ENCODE measurements around the gene SCP2D1. TPM values are rescaled to one million over a fixed set of nuclear protein-coding genes. Genes with fewer than 3 reads are reported as not detected.

The SCP2D1 gene
- total RNA-seq, 2 donors from 2014 or later: not detected

DNA sequence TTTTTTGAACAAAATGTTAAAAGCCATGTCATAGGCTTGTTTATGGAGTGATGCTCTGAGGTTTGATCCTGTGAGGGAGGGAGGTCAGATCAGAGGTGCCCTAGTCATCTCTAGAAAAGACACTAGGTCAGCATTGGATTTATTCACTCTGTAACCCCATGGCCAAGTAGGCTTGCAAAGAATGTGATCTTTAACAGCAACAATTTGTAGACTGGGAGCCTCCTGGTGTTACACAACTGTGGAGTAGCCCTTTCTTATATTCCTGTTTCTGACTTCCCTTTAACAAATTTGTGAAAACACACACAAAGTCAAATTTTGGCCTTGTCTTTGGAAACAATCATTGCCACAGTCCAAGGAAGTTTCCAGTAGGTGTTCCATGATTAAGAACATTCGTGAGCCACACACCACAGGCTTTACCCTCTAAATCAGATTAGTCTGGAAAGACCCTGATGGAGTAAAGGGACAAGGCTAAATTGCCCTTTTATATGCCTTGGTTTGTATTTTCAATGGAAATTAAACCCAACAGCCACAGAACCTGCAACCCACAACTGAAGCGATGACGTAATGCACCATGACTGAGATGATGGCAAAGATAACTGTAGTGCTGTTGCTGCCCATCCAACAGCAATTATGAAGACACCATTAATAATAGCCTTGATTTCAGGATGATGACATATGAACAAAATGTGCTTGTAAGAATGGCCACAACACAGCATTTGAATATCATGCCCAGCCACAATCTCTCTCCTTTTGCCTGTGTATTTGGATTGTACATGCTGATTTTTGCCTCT lies 22.1 kb downstream of the SCP2D1 start:
- no peaks in the 10 kb centered on the region for H3K36me3 ChIP-seq
- H3K27me3 ChIP-seq: no peaks in the 10 kb centered on the region
- TF ChIP-seq, protein P1, sequence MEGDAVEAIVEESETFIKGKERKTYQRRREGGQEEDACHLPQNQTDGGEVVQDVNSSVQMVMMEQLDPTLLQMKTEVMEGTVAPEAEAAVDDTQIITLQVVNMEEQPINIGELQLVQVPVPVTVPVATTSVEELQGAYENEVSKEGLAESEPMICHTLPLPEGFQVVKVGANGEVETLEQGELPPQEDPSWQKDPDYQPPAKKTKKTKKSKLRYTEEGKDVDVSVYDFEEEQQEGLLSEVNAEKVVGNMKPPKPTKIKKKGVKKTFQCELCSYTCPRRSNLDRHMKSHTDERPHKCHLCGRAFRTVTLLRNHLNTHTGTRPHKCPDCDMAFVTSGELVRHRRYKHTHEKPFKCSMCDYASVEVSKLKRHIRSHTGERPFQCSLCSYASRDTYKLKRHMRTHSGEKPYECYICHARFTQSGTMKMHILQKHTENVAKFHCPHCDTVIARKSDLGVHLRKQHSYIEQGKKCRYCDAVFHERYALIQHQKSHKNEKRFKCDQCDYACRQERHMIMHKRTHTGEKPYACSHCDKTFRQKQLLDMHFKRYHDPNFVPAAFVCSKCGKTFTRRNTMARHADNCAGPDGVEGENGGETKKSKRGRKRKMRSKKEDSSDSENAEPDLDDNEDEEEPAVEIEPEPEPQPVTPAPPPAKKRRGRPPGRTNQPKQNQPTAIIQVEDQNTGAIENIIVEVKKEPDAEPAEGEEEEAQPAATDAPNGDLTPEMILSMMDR (IDR thresholded peaks at IDR 0.05): no peak
- no peak overlapping the region for H3K9ac ChIP-seq (ENCODE audit: low read depth in 2 of 2, low read length in 2 of 2)
- intact Hi-C loops (cut with DNase I): no loop called here
- H3K27ac ChIP-seq: no peak overlapping the region
- no peaks in the 10 kb centered on the region for H3K9me3 ChIP-seq
- no peak overlapping the region for H3K4me3 ChIP-seq
- no peak for DNase-seq
- no peaks in the 10 kb centered on the region for H3K4me1 ChIP-seq

DNA sequence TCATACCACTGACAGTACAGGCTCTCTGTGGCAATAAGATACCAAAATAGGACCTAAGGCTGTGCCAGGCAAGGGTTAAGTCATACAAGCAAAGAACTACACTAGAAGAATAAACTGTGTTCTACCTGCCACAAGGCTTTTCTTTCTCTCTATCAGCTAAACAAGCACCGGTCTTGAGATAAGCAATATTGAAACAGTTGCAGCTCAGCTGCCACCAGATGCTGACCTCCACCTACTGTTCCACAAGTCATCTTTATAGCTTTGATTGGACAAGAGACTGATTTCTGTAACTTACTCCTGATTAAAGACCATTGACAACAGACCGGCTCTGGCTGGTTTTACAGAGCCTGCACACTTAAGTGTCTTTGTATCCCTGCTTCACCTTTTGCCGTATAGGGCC lies 24.1 kb downstream of the SCP2D1 start:
- no peak for DNase-seq
- H3K27me3 ChIP-seq: no peaks in the 10 kb centered on the region
- no peaks in the 10 kb centered on the region for H3K9me3 ChIP-seq
- intact Hi-C loops (cut with DNase I): no loop called here
- no peak overlapping the region for H3K9ac ChIP-seq (ENCODE audit: low read depth in 2 of 2, low read length in 2 of 2)
- H3K36me3 ChIP-seq: no peaks in the 10 kb centered on the region
- no peaks in the 10 kb centered on the region for H3K4me1 ChIP-seq
- H3K4me3 ChIP-seq: no peak overlapping the region
- TF ChIP-seq, protein P1 (IDR thresholded peaks at IDR 0.05): no peak
- H3K27ac ChIP-seq: no peak overlapping the region

DNA sequence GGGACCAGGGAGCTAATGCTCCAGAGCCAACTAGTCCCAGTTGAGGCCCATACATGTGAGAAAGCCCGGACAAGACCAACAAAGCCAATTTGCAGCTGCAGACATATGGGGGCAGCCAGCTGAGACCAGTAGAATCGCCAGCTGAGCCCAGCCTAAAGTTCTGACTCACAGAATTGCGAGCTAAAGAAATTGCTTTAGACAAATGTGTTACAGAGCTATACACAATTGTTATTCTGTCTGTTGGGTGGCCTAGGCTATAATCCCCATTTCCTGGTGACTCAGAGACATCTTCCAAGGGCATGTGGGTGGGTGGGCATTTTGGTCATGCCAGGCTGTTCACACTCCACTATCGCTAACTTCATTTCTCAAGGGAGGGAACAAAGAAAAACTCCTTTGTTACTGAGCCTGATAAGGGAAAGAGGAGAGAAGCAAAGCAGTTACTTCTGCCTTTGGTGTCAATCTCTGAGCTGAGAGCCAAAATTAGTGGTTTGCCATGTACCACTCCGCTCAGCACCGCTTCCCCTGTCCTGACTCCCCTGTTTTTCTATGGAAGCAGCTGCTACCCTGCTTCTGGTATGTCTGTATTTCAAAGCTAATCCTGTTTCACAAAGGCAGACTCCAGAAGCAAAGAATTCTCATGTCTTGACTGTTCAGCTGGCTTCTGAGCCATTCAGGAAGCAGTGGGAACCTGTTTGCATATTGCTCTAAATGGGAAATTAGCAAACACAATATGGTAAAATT lies 26.1 kb downstream of the SCP2D1 start:
- intact Hi-C loops (cut with DNase I): no loop called here

DNA sequence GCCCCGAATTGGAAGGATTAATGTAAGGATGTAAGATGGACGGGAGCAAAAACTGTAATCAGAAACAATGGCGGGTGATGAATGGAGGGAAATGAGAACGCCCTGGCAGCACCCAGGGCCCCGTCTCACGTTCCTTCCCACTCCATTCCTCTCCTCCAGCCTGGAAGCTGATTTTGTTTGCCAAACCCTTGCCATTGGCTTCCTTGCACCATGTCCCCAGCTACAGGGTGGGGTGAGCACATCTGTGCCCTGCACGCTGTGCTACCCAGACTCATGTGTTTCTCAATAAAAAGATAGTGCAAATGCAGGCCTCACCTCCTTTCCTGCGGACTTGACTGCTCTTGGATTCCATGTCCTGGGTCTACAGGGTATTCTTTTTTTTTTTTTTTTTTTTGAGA lies 26.7 kb downstream of the SCP2D1 start:
- no peak for DNase-seq
- Histone ChIP-seq H3K36me3 (no peaks in the 10 kb centered on the region), H3K9ac (ENCODE audit: low read depth in 2 of 2, low read length in 2 of 2) (no peak overlapping the region), H3K4me3 (no peak overlapping the region), H3K27me3 (no peaks in the 10 kb centered on the region), H3K9me3 (no peaks in the 10 kb centered on the region), H3K27ac (no peak overlapping the region), H3K4me1 (no peaks in the 10 kb centered on the region)
- intact Hi-C loops (cut with DNase I): no loop called here
- TF ChIP-seq, protein P1 (IDR thresholded peaks at IDR 0.05): no peak

More for the DNA sequence above, 26.1 kb downstream of the SCP2D1 start:
- Histone ChIP-seq H3K36me3 (no peaks in the 10 kb centered on the region), H3K4me3 (no peak overlapping the region), H3K4me1 (no peaks in the 10 kb centered on the region), H3K9ac (ENCODE audit: low read depth in 2 of 2, low read length in 2 of 2) (no peak overlapping the region), H3K9me3 (no peaks in the 10 kb centered on the region), H3K27me3 (no peaks in the 10 kb centered on the region), H3K27ac (no peak overlapping the region)
- DNase-seq: no peak
- TF ChIP-seq, protein P1 (IDR thresholded peaks at IDR 0.05): no peak

DNA sequence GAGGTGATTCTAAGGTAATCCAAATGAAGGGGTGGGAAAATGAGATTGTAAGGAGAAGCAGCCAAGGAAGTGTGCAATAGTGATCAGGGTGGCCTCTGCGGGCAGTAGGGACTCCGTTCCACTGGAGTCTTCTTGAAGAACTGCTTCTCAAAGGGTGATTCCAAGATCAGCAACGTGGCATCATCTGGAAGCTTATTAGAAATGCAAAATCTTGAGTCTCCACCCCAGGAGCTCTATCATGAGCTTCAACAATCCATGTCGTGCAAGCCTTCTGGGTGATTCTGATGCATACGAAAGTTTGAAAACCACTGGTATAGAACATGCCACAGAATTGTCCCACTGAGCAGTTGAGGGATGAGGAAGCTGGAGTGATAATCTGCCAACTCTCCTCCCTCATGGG lies 31.4 kb downstream of the SCP2D1 start:
- Histone ChIP-seq H3K27me3 (no peaks in the 10 kb centered on the region), H3K4me3 (no peak overlapping the region), H3K9me3 (no peaks in the 10 kb centered on the region), H3K36me3 (no peaks in the 10 kb centered on the region), H3K9ac (ENCODE audit: low read depth in 2 of 2, low read length in 2 of 2) (no peak overlapping the region), H3K27ac (no peak overlapping the region), H3K4me1 (no peaks in the 10 kb centered on the region)
- DNase-seq: no peak
- intact Hi-C loops (cut with DNase I): no loop called here
- TF ChIP-seq, protein P1 (IDR thresholded peaks at IDR 0.05): no peak
